ENCODE results near the gene FRMPD4. TPM values are rescaled to one million over a fixed set of nuclear protein-coding genes. Genes with fewer than 3 reads are reported as not detected.
"Not testable (repeated sequence)": the region's sequence is repeated elsewhere in the genome, so short reads cannot be mapped to it uniquely, and the experiment has no call there.

Gene FRMPD4
- total RNA-seq, 4 donors from 2014 or later = under 0.01 to 0.39 (median 0.30) TPM; not detected in 1

DNA sequence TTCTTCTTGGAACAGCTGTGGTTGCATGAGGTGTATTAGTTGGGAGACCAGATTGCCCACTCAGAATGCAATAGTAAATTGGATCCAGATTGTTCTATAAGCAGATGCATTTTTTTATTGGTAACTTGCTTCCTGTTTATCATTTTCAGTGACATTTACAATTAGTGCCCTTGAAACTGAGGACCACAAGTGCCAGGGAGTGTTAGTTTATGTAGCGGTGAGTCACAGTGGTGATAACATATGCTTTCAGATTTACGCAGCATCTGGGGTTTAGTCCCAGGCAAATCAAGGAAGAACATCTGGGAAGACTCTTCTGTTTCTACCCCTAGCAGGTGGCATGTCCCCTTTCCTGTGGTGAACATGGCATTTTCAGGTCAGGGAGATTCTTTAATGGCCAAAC, 24.1 kb downstream of the FRMPD4 start:
- Histone ChIP-seq H3K36me3 (no peaks in the 10 kb centered on the region), H3K4me3 (no peak overlapping the region), H3K27ac (no peak overlapping the region), H3K27me3 (no peaks in the 10 kb centered on the region), H3K9me3 (peaks cover 0 to 2% (median 0%) of the 10 kb centered on the region in 4 donors), H3K4me1 (no peaks in the 10 kb centered on the region)
- TF ChIP-seq POLR2A (IDR thresholded peaks at IDR 0.05) = no peak
- no peak for TF ChIP-seq EP300 (IDR thresholded peaks at IDR 0.05)
- TF ChIP-seq, protein P1, sequence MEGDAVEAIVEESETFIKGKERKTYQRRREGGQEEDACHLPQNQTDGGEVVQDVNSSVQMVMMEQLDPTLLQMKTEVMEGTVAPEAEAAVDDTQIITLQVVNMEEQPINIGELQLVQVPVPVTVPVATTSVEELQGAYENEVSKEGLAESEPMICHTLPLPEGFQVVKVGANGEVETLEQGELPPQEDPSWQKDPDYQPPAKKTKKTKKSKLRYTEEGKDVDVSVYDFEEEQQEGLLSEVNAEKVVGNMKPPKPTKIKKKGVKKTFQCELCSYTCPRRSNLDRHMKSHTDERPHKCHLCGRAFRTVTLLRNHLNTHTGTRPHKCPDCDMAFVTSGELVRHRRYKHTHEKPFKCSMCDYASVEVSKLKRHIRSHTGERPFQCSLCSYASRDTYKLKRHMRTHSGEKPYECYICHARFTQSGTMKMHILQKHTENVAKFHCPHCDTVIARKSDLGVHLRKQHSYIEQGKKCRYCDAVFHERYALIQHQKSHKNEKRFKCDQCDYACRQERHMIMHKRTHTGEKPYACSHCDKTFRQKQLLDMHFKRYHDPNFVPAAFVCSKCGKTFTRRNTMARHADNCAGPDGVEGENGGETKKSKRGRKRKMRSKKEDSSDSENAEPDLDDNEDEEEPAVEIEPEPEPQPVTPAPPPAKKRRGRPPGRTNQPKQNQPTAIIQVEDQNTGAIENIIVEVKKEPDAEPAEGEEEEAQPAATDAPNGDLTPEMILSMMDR (IDR thresholded peaks at IDR 0.05) = no peak
- no peak for DNase-seq (ENCODE audit: low spot score in 2 of 2)
- 94 to 95% methylated on average over 2 of the region's 2 CpGs for WGBS, 2 donors

DNA sequence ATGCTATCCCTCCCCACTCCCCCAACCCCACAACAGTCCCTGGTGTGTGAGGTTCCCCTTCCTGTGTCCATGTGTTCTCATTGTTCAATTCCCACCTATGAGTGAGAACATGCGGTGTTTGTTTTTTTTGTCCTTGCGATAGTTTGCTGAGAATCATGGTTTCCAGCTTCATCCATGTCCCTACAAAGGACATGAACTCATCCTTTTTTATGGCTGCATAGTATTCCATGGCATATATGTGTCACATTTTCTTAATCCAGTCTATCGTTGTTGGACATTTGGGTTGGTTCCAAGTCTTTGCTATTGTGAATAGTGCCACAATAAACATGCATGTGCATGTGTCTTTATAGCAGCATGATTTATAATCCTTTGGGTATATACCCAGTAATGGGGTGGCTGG, 25.9 kb downstream of the FRMPD4 start:
- H3K27me3 ChIP-seq; H3K4me1 ChIP-seq; H3K36me3 ChIP-seq; H3K27ac ChIP-seq; H3K9me3 ChIP-seq; DNase-seq (ENCODE audit: low spot score in 2 of 2); H3K4me3 ChIP-seq: not testable (repeated sequence)
- WGBS, 2 donors = 88 to 100% methylated on average over 3 of the region's 3 CpGs

- WGBS, 2 donors = 84 to 90% methylated on average over 3 of the region's 3 CpGs
- Histone ChIP-seq H3K9me3 (no peaks in the 10 kb centered on the region), H3K4me1 (no peaks in the 10 kb centered on the region), H3K36me3 (no peaks in the 10 kb centered on the region), H3K27ac (no peak overlapping the region), H3K27me3 (no peaks in the 10 kb centered on the region), H3K4me3 (no peak overlapping the region)
- no peak for DNase-seq (ENCODE audit: low spot score in 2 of 2)
- TF ChIP-seq POLR2A (IDR thresholded peaks at IDR 0.05) (no peak), EP300 (IDR thresholded peaks at IDR 0.05) (no peak)
- TF ChIP-seq, protein P1 (IDR thresholded peaks at IDR 0.05) = no peak
Observed at GRCh38 chrX:12170755-12171154, 32.5 kb downstream of the FRMPD4 start.

DNA sequence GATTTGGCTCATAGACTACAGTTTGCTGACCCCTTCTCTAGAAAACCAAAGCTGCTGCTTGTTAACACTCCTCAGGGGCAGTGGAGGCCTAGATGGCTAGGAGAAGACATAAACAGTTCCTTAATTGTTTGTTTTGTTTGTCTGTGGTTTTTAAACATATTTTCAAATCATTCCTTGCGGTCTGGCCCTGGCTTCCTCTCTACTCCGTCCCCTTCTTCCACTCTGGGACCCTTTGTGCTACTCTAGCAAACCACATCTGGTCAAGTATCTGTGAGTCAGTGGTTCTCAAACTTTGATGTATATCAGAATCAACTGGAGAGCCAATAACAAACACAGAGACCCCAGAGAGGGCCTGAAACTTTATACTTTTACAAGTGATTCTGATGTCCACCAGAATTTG, 36.1 kb downstream of the FRMPD4 start:
- H3K4me1 ChIP-seq = no peaks in the 10 kb centered on the region
- no peaks in the 10 kb centered on the region for H3K36me3 ChIP-seq
- H3K27ac ChIP-seq = no peak overlapping the region
- H3K4me3 ChIP-seq = no peak overlapping the region
- 46 to 63% methylated on average over 2 of the region's 2 CpGs for WGBS, 2 donors
- no peaks in the 10 kb centered on the region for H3K27me3 ChIP-seq
- H3K9me3 ChIP-seq = no peaks in the 10 kb centered on the region
- DNase-seq (ENCODE audit: low spot score in 2 of 2) = no peak
- TF ChIP-seq, protein P1 (IDR thresholded peaks at IDR 0.05) = no peak
- TF ChIP-seq EP300 (IDR thresholded peaks at IDR 0.05) = no peak
- TF ChIP-seq POLR2A (IDR thresholded peaks at IDR 0.05) = no peak

DNA sequence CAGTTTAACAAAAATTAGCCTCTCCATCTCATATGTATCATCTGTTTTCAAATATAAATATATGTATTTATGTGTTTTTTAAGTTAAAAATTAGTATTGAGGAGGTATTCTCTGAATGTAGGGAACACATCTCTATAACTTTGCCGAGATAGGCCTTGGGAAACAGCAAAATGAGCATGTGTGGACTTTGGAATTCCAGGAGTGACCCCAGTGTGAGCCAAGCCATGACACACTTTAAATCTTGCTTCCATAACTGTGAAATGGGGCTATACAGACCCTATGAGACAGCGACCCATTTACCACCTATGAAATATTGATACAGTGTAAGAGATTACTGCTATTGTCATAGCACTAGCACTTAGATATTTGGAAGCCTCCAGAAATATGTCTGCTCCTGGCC, 58.8 kb downstream of the FRMPD4 start:
- H3K27ac ChIP-seq = no peak overlapping the region
- no peak for TF ChIP-seq EP300 (IDR thresholded peaks at IDR 0.05)
- TF ChIP-seq POLR2A (IDR thresholded peaks at IDR 0.05) = no peak
- TF ChIP-seq, protein P1 (IDR thresholded peaks at IDR 0.05) = no peak
- H3K27me3 ChIP-seq = no peaks in the 10 kb centered on the region
- 87 to 100% methylated on average over 2 of the region's 2 CpGs for WGBS, 2 donors
- no peaks in the 10 kb centered on the region for H3K36me3 ChIP-seq
- H3K4me3 ChIP-seq = no peak overlapping the region
- no peak for DNase-seq (ENCODE audit: low spot score in 2 of 2)
- no peaks in the 10 kb centered on the region for H3K4me1 ChIP-seq
- no peaks in the 10 kb centered on the region for H3K9me3 ChIP-seq

DNA sequence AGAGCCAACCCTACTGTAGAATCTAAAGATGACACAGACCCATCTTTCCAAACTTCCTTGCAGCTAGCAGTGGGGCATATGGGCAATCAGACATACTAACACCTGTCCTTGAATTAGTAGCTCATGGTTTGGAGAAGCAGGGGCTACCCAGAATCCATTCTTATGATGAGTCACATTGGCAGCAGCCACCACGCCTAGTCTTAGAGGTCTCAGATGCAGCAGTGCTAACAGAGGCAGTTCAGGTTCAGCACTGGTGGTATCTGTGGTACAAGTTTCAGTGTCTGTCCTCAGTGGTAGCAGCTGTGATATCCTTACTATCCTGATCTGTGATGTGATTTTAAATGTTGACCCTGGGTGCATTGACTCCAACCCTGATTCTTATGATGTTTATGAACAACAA, 68.1 kb downstream of the FRMPD4 start:
- WGBS, 2 donors = 100% methylated on average over 1 of the region's 1 CpG
- no peaks in the 10 kb centered on the region for H3K27me3 ChIP-seq
- H3K4me1 ChIP-seq = no peaks in the 10 kb centered on the region
- H3K27ac ChIP-seq = no peak overlapping the region
- no peaks in the 10 kb centered on the region for H3K9me3 ChIP-seq
- no peak for DNase-seq (ENCODE audit: low spot score in 2 of 2)
- no peaks in the 10 kb centered on the region for H3K36me3 ChIP-seq
- H3K4me3 ChIP-seq = no peak overlapping the region
- TF ChIP-seq POLR2A (IDR thresholded peaks at IDR 0.05) (no peak), EP300 (IDR thresholded peaks at IDR 0.05) (no peak)
- TF ChIP-seq, protein P1 (IDR thresholded peaks at IDR 0.05) = no peak

All from tibial nerve (tissue), 4 donors.